Liver (tissue), 3 donors: ENCODE measurements around the gene RELN.

Experiments
- EGR1 ChIP-seq, 2 donors: IDR thresholded peaks; 2 replicates each; pipeline ENCODE4 v1.6.1; 2016 to 2018; ENCODE audit warnings: antibody characterized with exemption in 2 of 2, low read depth in 2 of 2
- JUND ChIP-seq, 2 donors: IDR thresholded peaks; 2 replicates each; pipeline ENCODE4 v1.6.1; 2016; ENCODE audit warnings: antibody characterized with exemption in 2 of 2
- RAD21 ChIP-seq, 2 donors: IDR thresholded peaks; 2 replicates each; pipeline ENCODE4 v1.6.1; 2016; ENCODE audit warnings: antibody characterized with exemption in 2 of 2, mild to moderate bottlenecking in 2 of 2
- TAF1 ChIP-seq: conservative IDR thresholded peaks from 2 replicates; pipeline ENCODE4 v1.6.1; 2016; ENCODE audit warnings: antibody characterized with exemption, mild to moderate bottlenecking
- YY1 ChIP-seq: IDR thresholded peaks from 2 replicates; pipeline ENCODE4 v1.6.1; 2016; ENCODE audit warnings: antibody characterized with exemption, mild to moderate bottlenecking
- TF ChIP-seq, protein P1 (sequence below): fragments of 150-350 bp; IDR thresholded peaks from 2 replicates; pipeline ENCODE4 v1.5.1; 2017; ENCODE audit warnings: improper control_type of control experiment, low read depth, low read length; ENCODE audit not compliant: missing input control
- TF ChIP-seq, protein P2 (sequence below): IDR thresholded peaks from 2 replicates; pipeline ENCODE4 v1.6.1; 2016; ENCODE audit warnings: antibody characterized with exemption
- donor health status: healthy.
- donor health status: healthy.

DNA sequence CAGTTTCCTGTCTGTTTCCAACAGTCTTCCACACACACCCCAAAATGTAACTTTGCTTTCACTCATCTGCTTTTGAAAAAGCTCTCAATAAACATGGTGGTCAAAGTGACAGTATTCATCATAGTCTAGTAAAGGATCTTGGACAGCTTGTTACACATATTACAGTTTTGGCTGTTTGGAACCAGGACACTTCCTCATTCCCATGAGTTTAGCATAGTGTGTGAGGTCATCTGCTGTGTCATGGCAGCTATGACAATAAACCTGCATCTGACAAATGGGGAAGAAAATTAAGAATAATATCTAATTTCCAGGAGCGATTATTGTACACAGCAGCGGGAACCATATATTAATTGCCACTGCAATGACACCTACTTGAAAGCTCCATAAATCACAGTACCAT lies 359.1 kb downstream of the RELN start:
- TF ChIP-seq, protein P1, sequence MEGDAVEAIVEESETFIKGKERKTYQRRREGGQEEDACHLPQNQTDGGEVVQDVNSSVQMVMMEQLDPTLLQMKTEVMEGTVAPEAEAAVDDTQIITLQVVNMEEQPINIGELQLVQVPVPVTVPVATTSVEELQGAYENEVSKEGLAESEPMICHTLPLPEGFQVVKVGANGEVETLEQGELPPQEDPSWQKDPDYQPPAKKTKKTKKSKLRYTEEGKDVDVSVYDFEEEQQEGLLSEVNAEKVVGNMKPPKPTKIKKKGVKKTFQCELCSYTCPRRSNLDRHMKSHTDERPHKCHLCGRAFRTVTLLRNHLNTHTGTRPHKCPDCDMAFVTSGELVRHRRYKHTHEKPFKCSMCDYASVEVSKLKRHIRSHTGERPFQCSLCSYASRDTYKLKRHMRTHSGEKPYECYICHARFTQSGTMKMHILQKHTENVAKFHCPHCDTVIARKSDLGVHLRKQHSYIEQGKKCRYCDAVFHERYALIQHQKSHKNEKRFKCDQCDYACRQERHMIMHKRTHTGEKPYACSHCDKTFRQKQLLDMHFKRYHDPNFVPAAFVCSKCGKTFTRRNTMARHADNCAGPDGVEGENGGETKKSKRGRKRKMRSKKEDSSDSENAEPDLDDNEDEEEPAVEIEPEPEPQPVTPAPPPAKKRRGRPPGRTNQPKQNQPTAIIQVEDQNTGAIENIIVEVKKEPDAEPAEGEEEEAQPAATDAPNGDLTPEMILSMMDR = no peak
- TF ChIP-seq, protein P2, sequence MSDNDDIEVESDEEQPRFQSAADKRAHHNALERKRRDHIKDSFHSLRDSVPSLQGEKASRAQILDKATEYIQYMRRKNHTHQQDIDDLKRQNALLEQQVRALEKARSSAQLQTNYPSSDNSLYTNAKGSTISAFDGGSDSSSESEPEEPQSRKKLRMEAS = no peak
- TF ChIP-seq TAF1 (no peak), EGR1 (IDR thresholded peaks at IDR 0.05; ENCODE audit: low read depth in 2 of 2) (no peak), RAD21 (IDR thresholded peaks at IDR 0.05) (no peak), JUND (IDR thresholded peaks at IDR 0.05) (no peak), YY1 (no peak)
